LNCaP clone FGC (cell line): ENCODE data around the gene ZEB2.

Experiments
- DNase-seq: peaks from one replicate; pipeline ENCODE4 v3.0.0-alpha.2; 2011; ENCODE audit warnings: low read depth
- H3K4me3 ChIP-seq: 2 replicates; pipeline ENCODE4 v1.5.1; 2011; ENCODE audit warnings: mild to moderate bottlenecking, low read depth, low read length, control low read depth
- CTCF ChIP-seq: IDR thresholded peaks from 2 replicates; pipeline ENCODE4 v1.5.1; 2012; ENCODE audit warnings: mild to moderate bottlenecking; ENCODE audit not compliant: control insufficient read depth, insufficient read depth; ENCODE audit errors: extremely low read depth

ZEB2 gene

GRCh38 chr2:144490017-144490416 lies 29.9 kb downstream of the ZEB2 start:
- H3K4me3 ChIP-seq, result no peak overlapping the region
- no peak for TF ChIP-seq CTCF
- no peak for DNase-seq

GRCh38 chr2:144489315-144489916 lies 30.5 kb downstream of the ZEB2 start:
- no peak for DNase-seq
- no peak for TF ChIP-seq CTCF
- H3K4me3 ChIP-seq, result no peak overlapping the region

- no peak for DNase-seq
- TF ChIP-seq CTCF, result no peak
Observed at GRCh38 chr2:144484201-144484948, 35.5 kb downstream of the ZEB2 start.

GRCh38 chr2:144481666-144482065 lies 38.3 kb downstream of the ZEB2 start:
- no peak overlapping the region for H3K4me3 ChIP-seq
- TF ChIP-seq CTCF, result no peak
- DNase-seq, result no peak

More at GRCh38 chr2:144484201-144484948, 35.5 kb downstream of the ZEB2 start:
- H3K4me3 ChIP-seq, result no peak overlapping the region

GRCh38 chr2:144481109-144481508 lies 38.8 kb downstream of the ZEB2 start:
- H3K4me3 ChIP-seq, result no peak overlapping the region
- TF ChIP-seq CTCF, result no peak
- no peak for DNase-seq

- TF ChIP-seq CTCF, result no peak
- no peak overlapping the region for H3K4me3 ChIP-seq
Observed at GRCh38 chr2:144480285-144480684, 39.6 kb downstream of the ZEB2 start.

More at GRCh38 chr2:144480285-144480684, 39.6 kb downstream of the ZEB2 start:
- no peak for DNase-seq
